Measurements from ENCODE around the gene TNFSF18.

The TNFSF18 gene

DNA sequence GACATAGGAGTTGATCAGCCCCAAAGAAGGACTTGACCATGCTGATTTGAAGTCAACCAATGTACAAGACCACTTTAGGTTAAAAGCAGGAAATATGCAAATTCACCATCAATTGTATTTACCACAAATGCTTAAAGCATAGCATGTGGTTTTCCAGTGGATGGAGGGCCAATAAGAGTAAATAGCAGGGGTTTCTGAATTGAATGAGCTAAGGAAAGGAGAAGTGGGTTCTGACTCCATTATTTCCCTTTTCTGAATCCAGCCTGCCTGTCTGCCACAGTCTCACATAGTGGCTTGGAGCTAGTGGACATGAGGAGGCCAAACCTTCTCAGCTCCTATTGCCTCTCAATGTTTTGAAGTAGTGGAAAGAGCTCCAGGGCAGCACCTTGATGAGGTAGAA is 7.2 kb upstream of the TNFSF18 start:
- H3K4me3 ChIP-seq (ENCODE audit: low read depth, low read length) = no peak overlapping the region
- DNase-seq (ENCODE audit: low read depth) = no peak
- TF ChIP-seq, protein P1, sequence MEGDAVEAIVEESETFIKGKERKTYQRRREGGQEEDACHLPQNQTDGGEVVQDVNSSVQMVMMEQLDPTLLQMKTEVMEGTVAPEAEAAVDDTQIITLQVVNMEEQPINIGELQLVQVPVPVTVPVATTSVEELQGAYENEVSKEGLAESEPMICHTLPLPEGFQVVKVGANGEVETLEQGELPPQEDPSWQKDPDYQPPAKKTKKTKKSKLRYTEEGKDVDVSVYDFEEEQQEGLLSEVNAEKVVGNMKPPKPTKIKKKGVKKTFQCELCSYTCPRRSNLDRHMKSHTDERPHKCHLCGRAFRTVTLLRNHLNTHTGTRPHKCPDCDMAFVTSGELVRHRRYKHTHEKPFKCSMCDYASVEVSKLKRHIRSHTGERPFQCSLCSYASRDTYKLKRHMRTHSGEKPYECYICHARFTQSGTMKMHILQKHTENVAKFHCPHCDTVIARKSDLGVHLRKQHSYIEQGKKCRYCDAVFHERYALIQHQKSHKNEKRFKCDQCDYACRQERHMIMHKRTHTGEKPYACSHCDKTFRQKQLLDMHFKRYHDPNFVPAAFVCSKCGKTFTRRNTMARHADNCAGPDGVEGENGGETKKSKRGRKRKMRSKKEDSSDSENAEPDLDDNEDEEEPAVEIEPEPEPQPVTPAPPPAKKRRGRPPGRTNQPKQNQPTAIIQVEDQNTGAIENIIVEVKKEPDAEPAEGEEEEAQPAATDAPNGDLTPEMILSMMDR (IDR thresholded peaks at IDR 0.05; ENCODE audit: control insufficient read depth, extremely low read depth, insufficient read depth) = no peak

DNA sequence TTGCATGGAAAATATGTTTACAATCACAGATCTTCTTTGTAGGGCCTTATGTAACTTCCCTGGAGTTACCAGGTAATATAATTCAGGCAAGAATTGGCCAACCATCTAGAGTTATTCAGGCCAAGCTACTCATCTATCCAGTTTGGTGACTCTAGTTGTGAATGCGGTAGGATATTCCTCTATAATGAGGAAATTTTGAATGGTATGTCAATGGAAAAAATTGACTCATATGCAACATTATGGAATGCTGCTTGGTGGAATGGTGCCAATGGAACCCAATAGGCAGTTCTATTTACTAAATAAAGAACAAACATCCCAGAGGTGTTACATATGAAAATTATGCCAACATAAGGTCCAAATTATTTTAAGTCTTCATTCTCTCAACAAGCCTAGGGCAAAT is 5.6 kb upstream of the TNFSF18 start:
- peak; percentile 46 for DNase-seq (ENCODE audit: low read depth)
- TF ChIP-seq, protein P1 (IDR thresholded peaks at IDR 0.05; ENCODE audit: control insufficient read depth, extremely low read depth, insufficient read depth) = no peak
- no peak overlapping the region for H3K4me3 ChIP-seq (ENCODE audit: low read depth, low read length)

DNA sequence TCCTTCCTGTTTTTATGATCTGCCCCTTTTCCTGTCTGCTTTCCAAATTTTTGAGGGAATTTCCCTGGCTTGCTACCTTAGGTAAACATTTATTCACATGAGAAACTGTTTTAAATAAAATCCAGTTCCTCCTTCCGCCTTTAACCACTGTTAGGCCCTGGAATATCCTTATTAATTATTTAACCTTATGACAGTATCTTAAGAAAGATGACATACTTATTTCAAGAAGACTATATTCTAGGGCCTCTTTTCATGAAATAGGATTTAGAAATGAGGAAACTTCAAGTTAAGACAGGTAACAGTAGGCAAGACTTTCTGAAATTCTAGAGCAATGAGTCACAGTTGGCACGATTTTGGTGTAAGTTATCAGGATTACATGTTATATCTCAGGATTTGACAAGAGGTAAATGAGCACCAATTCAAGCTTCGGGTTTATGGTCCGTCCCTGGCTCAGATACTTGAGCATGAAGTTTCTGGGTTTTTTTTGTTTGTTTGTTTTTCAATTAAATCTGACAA is 2.0 kb upstream of the TNFSF18 start:
- TF ChIP-seq, protein P1 (IDR thresholded peaks at IDR 0.05; ENCODE audit: control insufficient read depth, extremely low read depth, insufficient read depth) = no peak
- no peak overlapping the region for H3K4me3 ChIP-seq (ENCODE audit: low read depth, low read length)
- DNase-seq (ENCODE audit: low read depth) = peak; percentile 63

- no peak overlapping the region for H3K4me3 ChIP-seq (ENCODE audit: low read depth, low read length)
- no peak for DNase-seq (ENCODE audit: low read depth)
- TF ChIP-seq, protein P1 (IDR thresholded peaks at IDR 0.05; ENCODE audit: control insufficient read depth, extremely low read depth, insufficient read depth) = no peak
These were observed 1.5 kb downstream of the TNFSF18 start for GRCh38 chr1:173049322-173049633.

GRCh38 chr1:173048621-173049321 is 2.0 kb downstream of the TNFSF18 start:
- TF ChIP-seq, protein P1 (IDR thresholded peaks at IDR 0.05; ENCODE audit: control insufficient read depth, extremely low read depth, insufficient read depth) = no peak
- H3K4me3 ChIP-seq (ENCODE audit: low read depth, low read length) = no peak overlapping the region
- no peak for DNase-seq (ENCODE audit: low read depth)

DNA sequence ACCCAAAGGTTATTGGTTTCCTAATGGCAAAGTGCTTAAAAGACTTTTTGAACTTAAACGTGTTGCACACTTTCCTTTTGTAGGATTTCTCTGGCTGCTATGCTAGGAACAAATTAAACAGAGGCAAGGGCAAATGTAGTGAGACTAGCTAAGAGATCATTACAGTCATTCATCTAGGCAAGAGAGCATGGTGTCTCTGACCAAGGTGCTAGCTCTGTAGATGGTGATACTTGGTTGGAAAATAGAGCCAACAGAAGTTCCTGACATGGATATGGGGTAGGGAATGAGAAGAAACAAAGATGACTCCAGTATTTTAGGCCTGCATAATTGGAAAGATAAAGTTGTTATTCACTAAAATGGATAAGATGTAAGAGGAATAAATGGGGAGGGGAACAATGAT is 6.1 kb downstream of the TNFSF18 start:
- H3K4me3 ChIP-seq (ENCODE audit: low read depth, low read length) = no peak overlapping the region
- TF ChIP-seq, protein P1 (IDR thresholded peaks at IDR 0.05; ENCODE audit: control insufficient read depth, extremely low read depth, insufficient read depth) = no peak
- DNase-seq (ENCODE audit: low read depth) = no peak

DNA sequence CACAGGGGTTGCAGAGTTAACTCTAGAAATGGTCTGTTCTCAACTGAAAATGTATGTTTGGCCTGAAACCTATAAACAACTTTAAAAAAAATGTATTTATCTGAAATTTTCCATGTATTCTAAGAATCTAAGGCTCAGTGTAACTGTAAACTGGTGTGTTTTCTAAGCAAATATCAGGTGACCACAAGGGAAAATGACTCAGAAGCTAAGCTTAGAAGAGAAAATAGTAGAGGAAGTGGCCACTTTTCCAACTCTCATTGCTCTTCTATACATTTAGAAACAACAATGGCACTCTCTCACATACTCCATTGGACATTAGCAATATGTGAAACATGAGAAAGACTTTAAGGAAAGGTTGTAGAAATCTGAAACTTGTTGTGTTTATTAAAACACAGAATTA is 7.5 kb downstream of the TNFSF18 start:
- TF ChIP-seq, protein P1 (IDR thresholded peaks at IDR 0.05; ENCODE audit: control insufficient read depth, extremely low read depth, insufficient read depth) = no peak
- no peak for DNase-seq (ENCODE audit: low read depth)
- H3K4me3 ChIP-seq (ENCODE audit: low read depth, low read length) = no peak overlapping the region

Measured in LNCaP clone FGC (cell line).